Cerebellar nuclear complex (tissue), 1 donor: ENCODE results near the gene MAST1.
"Not testable (repeated sequence)": the region's sequence is repeated elsewhere in the genome, so short reads cannot be mapped to it uniquely, and the experiment has no call there.

ENCODE experiments used
- DNase-seq, 2 experiments: peaks; one replicate each; lab custom pipeline; 2025; lab: John Stamatoyannopoulos, UW

MAST1 gene

DNA sequence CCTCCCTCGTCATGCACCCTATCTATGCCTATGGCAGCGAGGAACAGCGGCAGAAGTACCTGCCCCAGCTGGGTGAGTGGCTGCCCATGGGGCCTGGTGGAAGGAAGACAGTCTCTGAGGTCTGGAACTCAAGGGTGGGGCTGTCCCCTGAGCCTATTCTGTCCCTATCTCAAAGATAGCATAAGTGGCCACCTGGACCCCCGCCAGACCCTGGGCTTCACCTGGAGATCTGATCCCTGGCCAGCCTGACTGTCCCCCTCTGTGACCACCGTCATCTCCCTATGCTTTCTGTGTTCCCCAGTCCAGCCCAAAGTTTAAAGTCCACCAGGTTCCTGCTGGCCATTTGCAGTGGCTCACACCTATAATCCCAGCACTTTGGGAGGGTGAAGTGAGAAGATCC lies 55.3 kb downstream of the MAST1 start:
- DNase-seq, result no peak

DNA sequence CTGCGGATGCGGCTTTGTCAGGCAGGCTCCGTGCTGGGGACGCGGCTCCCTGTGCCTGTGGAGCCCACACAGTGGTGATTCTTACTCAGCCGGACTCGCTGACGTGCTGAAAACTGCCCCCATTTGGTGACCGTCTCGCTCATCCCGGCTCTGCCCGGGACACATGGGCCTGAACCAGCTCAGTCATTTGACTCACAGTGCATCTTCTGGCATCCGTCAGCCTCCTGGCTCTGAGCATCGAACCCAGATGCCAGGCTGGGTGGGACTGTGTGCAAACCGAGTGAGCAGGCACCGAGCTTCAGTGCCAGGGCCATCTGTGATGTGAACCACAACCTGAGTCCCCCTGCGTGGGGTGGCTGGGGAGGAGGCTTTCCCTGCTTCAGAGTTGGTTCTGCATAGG lies 58.1 kb downstream of the MAST1 start:
- DNase-seq, result peak in 1 of 2 experiments; percentile 36

DNA sequence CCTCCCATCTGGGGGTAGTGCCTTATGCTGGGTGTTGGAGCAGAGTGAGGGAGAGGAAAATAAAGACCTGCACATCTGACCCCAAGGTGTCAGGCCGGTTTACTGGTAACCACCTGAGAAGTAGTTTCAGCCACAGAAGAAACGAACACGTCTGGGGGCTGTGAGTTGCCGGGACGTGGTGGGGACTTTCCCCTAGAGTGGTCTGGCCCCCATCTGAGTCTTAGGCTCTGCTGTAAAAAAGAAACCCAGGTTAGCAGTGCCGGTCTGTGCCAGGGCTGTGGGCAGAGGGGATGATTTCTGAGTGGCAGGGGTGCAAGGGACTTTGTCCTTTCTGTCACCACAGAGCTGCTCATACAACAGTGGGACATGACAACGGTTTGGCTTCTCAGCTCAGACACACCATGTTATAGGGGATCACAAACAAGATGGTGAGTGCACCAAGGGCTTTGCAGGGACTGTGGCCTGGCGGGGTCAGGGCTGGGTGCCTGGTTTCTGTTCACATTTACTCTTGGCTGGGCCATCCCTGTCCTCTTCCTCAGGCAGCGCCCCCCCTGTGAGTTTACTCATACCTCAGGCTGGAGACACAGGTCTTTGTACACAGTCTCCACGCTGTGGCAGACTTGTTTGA lies 61.7 kb downstream of the MAST1 start:
- DNase-seq, result no peak

DNA sequence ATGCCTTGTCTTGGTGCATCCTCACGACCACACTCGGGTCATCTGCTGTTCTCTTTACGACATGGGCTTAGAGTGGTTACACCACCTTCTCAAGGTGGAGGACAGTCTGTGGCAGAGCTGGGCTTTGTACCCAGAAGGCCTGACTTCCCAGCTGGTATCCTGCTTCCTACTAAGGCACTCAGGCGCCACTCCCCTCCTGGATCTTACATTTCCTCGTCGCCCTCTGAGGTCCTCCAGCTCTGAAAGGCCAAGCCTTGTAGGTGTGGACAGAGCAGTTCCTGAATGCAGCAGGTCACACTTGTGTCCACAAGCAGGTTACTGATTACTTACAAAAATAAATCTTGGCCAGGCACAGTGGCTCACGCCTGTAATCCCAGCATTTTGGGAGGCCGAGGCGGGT lies 68.9 kb downstream of the MAST1 start:
- DNase-seq, result no peak

DNA sequence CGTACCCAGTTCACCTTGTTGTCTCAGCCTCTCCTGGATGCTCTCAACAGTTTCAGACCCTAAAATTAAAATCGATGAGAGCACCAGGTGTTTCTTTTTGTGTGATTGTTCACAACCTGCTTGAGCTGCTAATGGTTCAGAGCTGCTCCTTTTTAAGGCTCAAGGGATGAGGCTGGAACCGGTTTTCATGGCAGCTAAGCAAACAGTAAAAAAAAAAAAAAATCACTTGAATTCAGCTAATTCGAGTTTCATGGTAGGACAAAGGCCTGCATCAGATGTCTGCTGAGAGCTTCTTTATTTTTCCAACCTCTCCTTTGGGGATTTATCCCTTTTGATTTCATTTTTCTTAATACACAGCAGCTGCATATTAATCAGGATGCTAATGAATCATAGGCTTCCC lies 74.3 kb downstream of the MAST1 start:
- no peak for DNase-seq

DNA sequence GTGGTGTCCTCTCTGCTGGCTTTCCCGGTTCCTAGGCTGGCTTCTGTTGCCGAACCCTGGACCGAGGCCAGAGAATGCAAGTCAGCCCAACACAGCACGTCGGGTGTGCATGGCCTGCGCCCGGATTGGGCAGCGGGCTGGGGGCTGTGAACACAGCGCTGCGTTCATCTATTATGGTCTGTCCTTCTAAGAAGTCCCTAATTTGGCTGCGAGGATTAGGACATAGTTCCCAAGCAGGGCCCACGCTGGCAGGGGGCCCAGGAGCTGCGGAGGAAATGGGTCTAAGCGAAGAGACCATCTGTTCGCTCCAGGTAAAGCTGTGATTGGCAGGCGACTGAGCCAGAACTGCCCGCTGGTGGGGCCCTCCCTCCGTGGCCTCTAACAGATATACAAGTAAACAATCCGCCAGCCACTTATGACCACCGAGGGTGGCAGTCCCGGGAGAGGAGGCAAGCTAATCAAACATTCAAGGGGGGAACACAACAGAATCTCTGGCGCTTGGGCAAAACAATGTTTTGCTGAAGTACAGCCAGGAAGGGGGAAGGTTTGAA lies 74.8 kb downstream of the MAST1 start:
- DNase-seq, result peak; percentile 83 to 89

DNA sequence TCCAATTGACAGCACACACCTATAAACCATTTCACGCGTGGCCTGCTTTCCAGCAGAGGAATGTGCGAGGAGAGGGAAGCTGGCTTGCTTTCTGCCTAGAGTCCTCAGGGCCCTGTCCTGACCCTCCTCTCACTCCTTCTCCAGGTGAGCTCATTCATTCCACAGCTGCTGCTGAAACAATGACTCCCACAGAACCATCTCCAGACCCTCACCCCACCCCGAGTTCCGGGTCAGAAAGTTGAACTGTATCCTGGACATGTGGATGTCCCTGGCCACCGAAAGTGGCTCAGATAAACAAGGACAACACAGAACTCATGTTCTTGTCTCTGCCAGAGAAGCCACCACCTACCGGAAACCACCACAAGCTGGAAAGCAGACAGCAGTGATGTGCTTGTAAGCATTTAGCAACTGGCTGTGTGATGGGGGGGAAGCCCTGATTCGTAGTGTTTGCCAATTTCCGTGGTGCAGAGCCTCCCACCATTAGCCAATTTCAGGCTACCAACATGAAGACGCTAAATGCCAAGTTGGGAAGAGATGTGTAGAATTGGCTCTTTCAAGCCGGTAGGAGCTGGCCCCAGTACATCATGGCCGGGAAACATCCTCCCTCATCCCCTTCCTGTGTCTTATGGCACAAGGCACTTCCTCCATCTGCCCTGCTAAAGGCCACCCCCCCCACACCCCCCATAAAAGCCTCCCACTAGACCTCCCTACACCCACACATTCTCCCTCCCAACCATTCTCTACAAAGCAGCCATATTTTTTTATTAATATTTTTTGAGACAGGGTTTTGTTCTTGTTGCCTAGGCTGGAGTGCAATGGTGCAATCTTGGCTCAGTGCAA lies 75.8 kb downstream of the MAST1 start:
- DNase-seq, result no peak

DNA sequence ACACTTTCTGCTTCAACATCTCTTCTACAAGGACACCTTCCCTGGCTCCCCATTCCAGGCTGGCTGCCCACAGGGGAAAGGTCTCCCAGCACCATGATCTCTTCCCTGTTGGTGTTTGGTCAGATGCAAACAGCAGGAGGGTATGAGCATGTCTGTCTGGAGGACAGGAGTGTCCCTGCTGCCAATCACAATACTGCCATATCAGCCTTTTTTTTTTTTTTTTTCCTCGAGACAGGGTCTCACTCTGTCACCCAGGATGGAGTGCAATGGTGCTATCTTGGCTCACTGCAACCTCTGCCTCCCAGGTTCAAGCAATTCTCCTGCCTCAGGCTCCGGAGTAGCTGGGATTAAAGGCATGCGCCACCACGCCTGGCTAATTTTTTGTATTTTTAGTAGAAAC lies 77.5 kb downstream of the MAST1 start:
- DNase-seq, result not testable (repeated sequence)

DNA sequence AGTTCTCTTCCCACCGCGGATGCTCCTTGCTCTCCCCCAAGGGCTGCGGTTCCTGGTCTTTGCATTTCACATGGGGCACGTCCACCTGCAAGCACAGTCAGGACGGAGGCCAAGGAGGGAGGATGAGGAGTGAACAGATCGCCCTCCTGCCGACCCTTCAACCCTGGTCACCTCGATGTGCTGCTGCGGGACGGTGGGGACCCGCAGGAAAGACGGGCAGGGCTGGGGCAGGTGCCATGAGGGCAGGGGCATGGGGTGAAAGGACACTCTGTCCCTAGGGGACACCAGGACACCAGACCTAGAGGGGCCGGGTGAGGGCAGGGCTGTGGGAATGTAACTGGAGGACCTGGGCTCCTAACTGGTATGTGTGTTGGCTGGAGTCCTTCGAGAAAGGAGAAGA lies 79.9 kb downstream of the MAST1 start:
- DNase-seq, result no peak

DNA sequence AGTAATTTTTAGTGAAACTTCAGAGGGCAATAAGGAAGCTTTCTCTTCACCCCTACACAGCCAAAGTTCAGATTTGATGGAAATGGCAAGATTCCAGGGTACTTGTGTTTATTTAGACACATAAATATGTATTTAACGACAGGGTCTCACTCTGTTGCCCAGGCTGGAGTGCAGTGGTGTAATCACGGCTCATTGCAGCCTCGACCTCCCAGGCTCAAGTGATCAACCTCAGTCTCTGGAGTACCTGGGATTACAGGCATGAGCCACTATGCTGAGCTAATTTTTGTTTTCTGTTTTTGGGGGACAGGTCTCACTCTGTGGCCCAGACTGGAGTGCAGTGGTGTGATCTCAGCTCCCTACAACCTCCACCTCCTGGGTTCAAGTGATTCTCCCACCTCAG lies 82.7 kb downstream of the MAST1 start:
- DNase-seq, result no peak

DNA sequence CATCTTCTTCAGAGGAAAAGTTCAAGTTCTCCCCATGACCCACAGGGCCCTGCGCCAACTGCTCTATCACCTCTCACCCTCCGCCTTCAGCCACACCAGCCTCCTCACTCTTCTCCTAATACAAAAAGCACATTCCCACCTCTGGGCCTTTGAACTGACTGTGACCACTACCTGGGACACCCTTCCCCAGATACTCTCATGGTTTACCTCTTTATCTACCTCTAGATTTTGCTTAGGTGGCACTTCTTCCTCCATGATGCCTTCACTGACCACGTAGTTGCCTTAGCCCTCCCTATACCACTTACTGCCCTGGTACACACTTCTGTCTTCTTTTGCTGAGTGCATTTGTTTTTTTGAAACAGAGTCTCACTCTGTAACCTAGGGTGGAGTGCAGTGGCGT lies 84.6 kb downstream of the MAST1 start:
- no peak for DNase-seq
